Uterus (tissue), 4 donors: ENCODE results near the gene CDKAL1. TPM values are rescaled to one million over a fixed set of nuclear protein-coding genes. Genes with fewer than 3 reads are reported as not detected.
"Not testable (repeated sequence)": the region's sequence is repeated elsewhere in the genome, so short reads cannot be mapped to it uniquely, and the experiment has no call there.

ENCODE experiments used
- DNase-seq, 2 donors: peaks; one replicate each; pipeline ENCODE4 v3.0.0-alpha.2; 2019 to 2020
- H3K27ac ChIP-seq, 2 donors: fragments of 200-600 bp; sonication (generic); 1 replicate in 1 of 2; 2 replicates in 1 of 2; pipeline ENCODE4 v1.5.1; 2016 to 2018
- H3K27me3 ChIP-seq, 2 donors: fragments of 200-600 bp; sonication (generic); one replicate each; pipeline ENCODE4 v1.5.1; 2018 to 2019; ENCODE audit warnings: control low read depth in 1 of 2
- H3K36me3 ChIP-seq, 2 donors: fragments of 200-600 bp; sonication (generic); one replicate each; pipeline ENCODE4 v1.5.1; 2019; ENCODE audit warnings: control low read depth in 1 of 2
- H3K4me1 ChIP-seq, 2 donors: fragments of 200-600 bp; sonication (generic); one replicate each; pipeline ENCODE4 v1.5.1; 2018 to 2019; ENCODE audit warnings: control low read depth in 1 of 2
- H3K4me3 ChIP-seq, 2 donors: fragments of 200-600 bp; sonication (generic); 1 replicate in 1 of 2; 2 replicates in 1 of 2; pipeline ENCODE4 v1.5.1; 2018 to 2019; ENCODE audit warnings: mild to moderate bottlenecking in 1 of 2
- H3K9me3 ChIP-seq, 2 donors: fragments of 200-600 bp; sonication (generic); one replicate each; pipeline ENCODE4 v1.5.1; 2019; ENCODE audit warnings: control low read depth in 1 of 2
- POLR2A ChIP-seq, 2 donors: fragments of 450-650 bp; IDR thresholded peaks; one replicate each; pipeline ENCODE4 v1.6.1; 2016; ENCODE audit warnings: antibody characterized with exemption in 2 of 2, mild to moderate bottlenecking in 1 of 2, moderate library complexity in 1 of 2
- intact Hi-C: fragments of 100-400 bp; cut with DNase I; formaldehyde crosslinking; loops from one replicate; pipeline ENCODE4 v1.15.1; 2023; ENCODE audit warnings: low total_unique reads
- total RNA-seq, 4 donors: library from RNA; depleted of rRNA in 3 of 4; stranded (reverse); fragments of >200 nt in 3 of 4; gene quantifications; one replicate each; pipeline versions ENCODE4 v1.1.0 to v1.2.4, GENCODE V29; 2014 to 2023
- TF ChIP-seq, protein P1 (sequence below), 4 experiments: fragments of 200-600 bp in 2 of 4; fragments of 450-650 bp in 2 of 4; sonication (generic) in 2 of 4; IDR thresholded peaks; one replicate each; pipeline ENCODE4 v1.5.1; 2016 to 2019; ENCODE audit warnings: antibody characterized with exemption in 4 of 4, mild to moderate bottlenecking in 2 of 4, moderate library complexity in 1 of 4
- donor health status: DM: yes; HTN: yes; CAD: no.

The CDKAL1 gene
- total RNA-seq, 4 donors from 2014 or later, result 5.0 to 51.7 (median 18.9) TPM

DNA sequence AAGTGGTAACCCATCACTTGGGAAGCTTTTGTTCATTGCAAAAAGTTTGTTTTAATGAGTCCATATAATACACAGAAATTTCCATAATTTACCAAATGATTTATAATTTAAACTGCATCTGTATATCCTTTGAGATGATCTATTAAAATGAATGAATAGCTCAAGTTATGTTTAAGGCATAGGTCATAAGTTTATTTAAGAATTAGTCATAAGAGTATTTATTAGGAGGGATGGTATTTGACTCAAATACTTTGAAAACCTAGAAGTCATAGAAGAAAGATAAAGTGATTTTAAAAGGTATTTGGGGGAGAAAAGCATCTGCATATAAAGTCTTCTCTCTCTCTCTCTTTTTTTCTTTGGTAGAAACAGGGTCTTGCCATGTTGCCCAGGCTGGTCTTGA, 388.5 kb downstream of the CDKAL1 start:
- DNase-seq, result no peak
- Histone ChIP-seq H3K4me1 (no peaks in the 10 kb centered on the region), H3K27me3 (no peaks in the 10 kb centered on the region), H3K4me3 (no peak overlapping the region), H3K9me3 (no peaks in the 10 kb centered on the region), H3K27ac (no peak overlapping the region), H3K36me3 (no peaks in the 10 kb centered on the region)
- TF ChIP-seq, protein P1, sequence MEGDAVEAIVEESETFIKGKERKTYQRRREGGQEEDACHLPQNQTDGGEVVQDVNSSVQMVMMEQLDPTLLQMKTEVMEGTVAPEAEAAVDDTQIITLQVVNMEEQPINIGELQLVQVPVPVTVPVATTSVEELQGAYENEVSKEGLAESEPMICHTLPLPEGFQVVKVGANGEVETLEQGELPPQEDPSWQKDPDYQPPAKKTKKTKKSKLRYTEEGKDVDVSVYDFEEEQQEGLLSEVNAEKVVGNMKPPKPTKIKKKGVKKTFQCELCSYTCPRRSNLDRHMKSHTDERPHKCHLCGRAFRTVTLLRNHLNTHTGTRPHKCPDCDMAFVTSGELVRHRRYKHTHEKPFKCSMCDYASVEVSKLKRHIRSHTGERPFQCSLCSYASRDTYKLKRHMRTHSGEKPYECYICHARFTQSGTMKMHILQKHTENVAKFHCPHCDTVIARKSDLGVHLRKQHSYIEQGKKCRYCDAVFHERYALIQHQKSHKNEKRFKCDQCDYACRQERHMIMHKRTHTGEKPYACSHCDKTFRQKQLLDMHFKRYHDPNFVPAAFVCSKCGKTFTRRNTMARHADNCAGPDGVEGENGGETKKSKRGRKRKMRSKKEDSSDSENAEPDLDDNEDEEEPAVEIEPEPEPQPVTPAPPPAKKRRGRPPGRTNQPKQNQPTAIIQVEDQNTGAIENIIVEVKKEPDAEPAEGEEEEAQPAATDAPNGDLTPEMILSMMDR (IDR thresholded peaks at IDR 0.05), result no peak
- TF ChIP-seq POLR2A (IDR thresholded peaks at IDR 0.05), result no peak
- intact Hi-C loops, result no loop called here

DNA sequence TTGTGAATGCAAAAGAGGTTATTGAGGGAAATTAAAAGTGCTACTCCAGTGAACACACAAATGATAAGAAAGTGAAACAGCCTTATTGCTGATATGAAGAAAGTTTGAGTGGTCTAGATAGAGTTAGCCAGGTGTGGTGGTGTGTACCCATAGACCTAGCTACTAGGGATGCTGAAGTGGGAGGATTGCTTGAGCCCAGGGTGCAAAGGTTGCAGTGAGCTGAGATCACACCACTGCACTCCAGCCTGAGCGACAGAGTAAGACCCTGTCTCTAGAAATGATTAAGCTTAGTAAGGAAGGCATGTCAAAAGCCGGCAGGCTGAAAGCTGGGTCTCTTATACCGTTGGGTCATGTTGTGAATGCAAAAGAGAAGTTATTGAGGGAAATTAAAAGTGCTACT, 389.8 kb downstream of the CDKAL1 start:
- H3K36me3 ChIP-seq, DNase-seq, H3K4me1 ChIP-seq, H3K9me3 ChIP-seq, H3K27me3 ChIP-seq, H3K4me3 ChIP-seq, intact Hi-C loops, H3K27ac ChIP-seq: not testable (repeated sequence)

- TF ChIP-seq, protein P1 (IDR thresholded peaks at IDR 0.05), result no peak
- no peak for TF ChIP-seq POLR2A (IDR thresholded peaks at IDR 0.05)
- H3K9me3 ChIP-seq, result no peaks in the 10 kb centered on the region
- DNase-seq, result no peak
- H3K27me3 ChIP-seq, result no peaks in the 10 kb centered on the region
- no peaks in the 10 kb centered on the region for H3K4me1 ChIP-seq
- no peak overlapping the region for H3K27ac ChIP-seq
- no peak overlapping the region for H3K4me3 ChIP-seq
- H3K36me3 ChIP-seq, result no peaks in the 10 kb centered on the region
- intact Hi-C loops, result no loop called here
Measured at GRCh38 chr6:20924911-20925543, 390.8 kb downstream of the CDKAL1 start.

DNA sequence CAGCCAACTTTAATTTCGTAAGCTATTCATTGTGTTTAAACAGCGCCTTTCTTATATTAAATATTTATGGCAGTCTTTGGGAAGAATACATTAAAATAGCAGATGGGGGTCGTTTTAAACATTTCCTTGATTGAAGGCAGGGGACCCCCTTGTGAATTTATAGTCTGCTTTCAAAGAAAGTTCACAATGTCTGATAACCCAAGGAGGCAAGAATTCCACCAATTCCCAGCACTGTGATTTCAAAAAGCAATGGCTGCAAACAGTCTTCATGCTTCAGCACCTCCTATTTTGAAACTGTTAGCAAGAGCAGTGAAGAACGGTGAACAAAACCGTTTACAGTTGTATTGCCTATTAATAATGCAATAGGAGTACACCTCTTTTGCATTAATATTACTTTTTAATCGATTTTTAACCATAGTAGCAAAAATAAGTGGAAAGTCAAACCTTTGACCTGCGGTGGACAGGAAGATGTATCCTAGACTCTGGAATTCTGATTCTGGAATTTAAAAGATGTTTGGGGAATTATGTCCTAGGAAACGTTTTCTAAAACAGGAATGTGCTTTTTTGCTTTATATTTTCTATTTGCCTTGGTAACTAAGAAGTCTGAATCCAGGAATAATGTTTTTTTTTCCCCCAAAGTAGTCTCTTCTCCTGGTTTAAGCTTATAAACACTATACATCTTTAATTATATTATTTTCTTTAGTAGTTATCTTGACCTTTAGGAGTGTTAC, 393.0 kb downstream of the CDKAL1 start:
- Histone ChIP-seq H3K27me3 (no peaks in the 10 kb centered on the region), H3K36me3 (no peaks in the 10 kb centered on the region), H3K9me3 (no peaks in the 10 kb centered on the region), H3K4me3 (no peak overlapping the region), H3K4me1 (no peaks in the 10 kb centered on the region), H3K27ac (no peak overlapping the region)
- no peak for DNase-seq
- intact Hi-C loops, result no loop called here
- TF ChIP-seq POLR2A (IDR thresholded peaks at IDR 0.05), result no peak
- TF ChIP-seq, protein P1 (IDR thresholded peaks at IDR 0.05), result no peak

- Histone ChIP-seq H3K9me3 (no peaks in the 10 kb centered on the region), H3K36me3 (no peaks in the 10 kb centered on the region), H3K4me1 (no peaks in the 10 kb centered on the region), H3K4me3 (no peak overlapping the region), H3K27me3 (no peaks in the 10 kb centered on the region), H3K27ac (peak overlapping the region; percentile 36 to 45)
- intact Hi-C loops, result no loop called here
- TF ChIP-seq POLR2A (IDR thresholded peaks at IDR 0.05), result no peak
- TF ChIP-seq, protein P1 (IDR thresholded peaks at IDR 0.05), result no peak
- no peak for DNase-seq
Measured at GRCh38 chr6:20929283-20929682, 395.0 kb downstream of the CDKAL1 start.
